ENCODE data around the gene DHCR24. TPM values are rescaled to one million over a fixed set of nuclear protein-coding genes. Genes with fewer than 3 reads are reported as not detected.
"Not testable (repeated sequence)": the region's sequence is repeated elsewhere in the genome, so short reads cannot be mapped to it uniquely, and the experiment has no call there.

Gene DHCR24
- total RNA-seq, 6 experiments from 2014 or later = 39.3 to 88.4 (median 74.8) TPM

DNA sequence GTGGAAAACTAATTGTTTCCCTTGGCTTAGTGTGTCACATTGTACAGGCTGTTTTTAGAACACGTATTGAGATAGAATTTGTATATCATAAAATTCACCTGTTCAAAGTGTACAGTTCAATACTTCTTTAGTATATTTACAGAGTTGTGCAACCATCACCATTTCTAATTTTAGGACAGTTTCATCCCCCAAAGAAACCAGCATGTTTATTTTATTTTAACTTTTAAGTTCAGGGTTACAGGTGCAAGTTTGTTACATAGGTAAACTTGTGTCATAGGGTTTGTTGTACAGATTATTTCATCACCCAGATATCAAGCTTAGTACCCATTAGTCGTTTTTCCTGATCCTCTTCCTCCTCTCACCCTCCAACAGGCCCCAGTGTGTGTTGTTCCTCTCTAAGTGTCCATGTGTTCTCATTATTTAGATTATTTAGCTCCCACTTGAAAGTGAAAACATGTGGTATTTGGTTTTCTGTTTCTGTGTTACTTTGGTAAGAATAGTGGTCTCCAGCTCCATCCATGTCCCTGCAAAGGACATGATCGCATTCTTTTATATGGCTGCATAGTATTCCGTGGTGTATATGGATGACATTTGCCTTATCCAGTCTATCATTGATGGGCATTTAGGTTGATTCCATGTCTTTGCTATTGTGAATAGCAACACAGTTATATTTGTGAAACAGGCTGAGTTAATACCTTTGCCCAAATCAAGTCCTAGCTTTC is 35.2 kb upstream of the DHCR24 start:
- TF ChIP-seq, protein P1, sequence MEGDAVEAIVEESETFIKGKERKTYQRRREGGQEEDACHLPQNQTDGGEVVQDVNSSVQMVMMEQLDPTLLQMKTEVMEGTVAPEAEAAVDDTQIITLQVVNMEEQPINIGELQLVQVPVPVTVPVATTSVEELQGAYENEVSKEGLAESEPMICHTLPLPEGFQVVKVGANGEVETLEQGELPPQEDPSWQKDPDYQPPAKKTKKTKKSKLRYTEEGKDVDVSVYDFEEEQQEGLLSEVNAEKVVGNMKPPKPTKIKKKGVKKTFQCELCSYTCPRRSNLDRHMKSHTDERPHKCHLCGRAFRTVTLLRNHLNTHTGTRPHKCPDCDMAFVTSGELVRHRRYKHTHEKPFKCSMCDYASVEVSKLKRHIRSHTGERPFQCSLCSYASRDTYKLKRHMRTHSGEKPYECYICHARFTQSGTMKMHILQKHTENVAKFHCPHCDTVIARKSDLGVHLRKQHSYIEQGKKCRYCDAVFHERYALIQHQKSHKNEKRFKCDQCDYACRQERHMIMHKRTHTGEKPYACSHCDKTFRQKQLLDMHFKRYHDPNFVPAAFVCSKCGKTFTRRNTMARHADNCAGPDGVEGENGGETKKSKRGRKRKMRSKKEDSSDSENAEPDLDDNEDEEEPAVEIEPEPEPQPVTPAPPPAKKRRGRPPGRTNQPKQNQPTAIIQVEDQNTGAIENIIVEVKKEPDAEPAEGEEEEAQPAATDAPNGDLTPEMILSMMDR (IDR thresholded peaks at IDR 0.05) = no peak
- peaks cover 11% of the 10 kb centered on the region for H3K4me1 Mint-ChIP-seq (ENCODE audit: low read depth)
- H3K36me3 Mint-ChIP-seq (ENCODE audit: low read depth) = no peaks in the 10 kb centered on the region
- no peak overlapping the region for H3K27ac Mint-ChIP-seq
- DNase-seq = no peak
- no peak overlapping the region for H3K4me3 Mint-ChIP-seq
- no peaks in the 10 kb centered on the region for H3K9me3 Mint-ChIP-seq
- H3K27me3 Mint-ChIP-seq (ENCODE audit: insufficient read depth) = peaks cover 10% of the 10 kb centered on the region

DNA sequence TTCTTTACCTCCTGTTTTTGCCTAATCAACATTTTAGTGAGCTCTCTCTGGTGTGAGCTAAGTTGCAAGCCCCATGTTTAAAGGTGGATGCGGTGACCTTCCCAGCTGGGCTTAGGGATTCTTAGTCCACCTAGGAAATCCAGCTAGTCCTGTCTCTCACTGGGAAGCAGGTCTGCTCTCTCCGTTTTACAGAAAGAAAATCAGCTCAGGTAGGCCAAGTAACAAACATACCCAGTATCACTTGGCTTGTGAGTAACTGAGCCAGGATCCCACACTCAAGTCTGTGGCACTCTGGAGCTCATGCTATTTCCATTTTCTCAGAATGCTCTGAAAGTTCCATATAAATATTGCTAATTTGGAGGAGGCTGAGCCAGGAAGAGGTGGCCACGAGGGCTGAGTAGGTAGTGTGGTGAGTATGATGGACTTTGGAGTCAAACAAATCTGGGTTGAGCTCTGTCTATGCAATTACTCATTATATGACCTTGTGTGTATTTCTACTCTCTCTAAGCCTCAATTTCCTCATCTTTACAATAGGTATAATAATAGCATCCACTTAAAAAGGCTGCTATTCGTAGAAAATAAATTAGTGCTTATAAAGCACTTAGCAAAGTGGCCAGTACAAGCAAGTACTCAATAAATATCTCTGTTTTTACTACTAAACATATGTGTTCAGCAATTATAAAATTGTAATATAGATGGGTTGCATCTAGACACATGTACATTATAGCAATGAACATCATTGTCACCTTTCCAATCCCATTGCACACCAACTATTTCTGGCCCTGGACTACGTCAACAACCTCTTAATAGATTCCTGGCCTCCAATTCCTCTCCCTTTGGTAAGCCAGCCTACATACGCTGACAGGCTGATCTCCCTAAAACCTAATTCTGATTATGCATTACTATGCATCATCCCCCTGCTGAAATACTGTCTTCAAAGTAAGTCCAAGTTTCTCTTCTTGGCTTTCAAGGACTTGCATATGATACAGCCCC is 32.7 kb upstream of the DHCR24 start:
- TF ChIP-seq, protein P1 (IDR thresholded peaks at IDR 0.05) = no peak
- no peaks in the 10 kb centered on the region for H3K36me3 Mint-ChIP-seq (ENCODE audit: low read depth)
- no peaks in the 10 kb centered on the region for H3K4me1 Mint-ChIP-seq (ENCODE audit: low read depth)
- H3K9me3 Mint-ChIP-seq = no peaks in the 10 kb centered on the region
- H3K4me3 Mint-ChIP-seq = no peak overlapping the region
- peaks cover 13% of the 10 kb centered on the region for H3K27me3 Mint-ChIP-seq (ENCODE audit: insufficient read depth)
- DNase-seq = no peak
- H3K27ac Mint-ChIP-seq = no peak overlapping the region

GRCh38 chr1:54911076-54911475 is 24.1 kb upstream of the DHCR24 start:
- not testable (repeated sequence) for DNase-seq; H3K4me3 Mint-ChIP-seq; H3K36me3 Mint-ChIP-seq (ENCODE audit: low read depth); H3K4me1 Mint-ChIP-seq (ENCODE audit: low read depth); H3K9me3 Mint-ChIP-seq; H3K27me3 Mint-ChIP-seq (ENCODE audit: insufficient read depth); H3K27ac Mint-ChIP-seq

GRCh38 chr1:54906586-54906985 is 19.6 kb upstream of the DHCR24 start:
- peaks cover 2% of the 10 kb centered on the region; the same call in 1 of the 2 replicates for H3K27me3 Mint-ChIP-seq (ENCODE audit: insufficient read depth)
- no peak overlapping the region for H3K27ac Mint-ChIP-seq

GRCh38 chr1:54904476-54905048 is 17.6 kb upstream of the DHCR24 start:
- Mint-ChIP-seq H3K27me3 (ENCODE audit: insufficient read depth) (no peaks in the 10 kb centered on the region), H3K36me3 (ENCODE audit: low read depth) (no peaks in the 10 kb centered on the region), H3K27ac (peak overlapping the region; percentile 79), H3K4me1 (ENCODE audit: low read depth) (peaks cover 49% of the 10 kb centered on the region), H3K4me3 (peak overlapping the region; percentile 61), H3K9me3 (no peaks in the 10 kb centered on the region)
- DNase-seq = peak; percentile 82
- TF ChIP-seq, protein P1 (IDR thresholded peaks at IDR 0.05) = no peak

More at GRCh38 chr1:54906586-54906985, 19.6 kb upstream of the DHCR24 start:
- H3K9me3 Mint-ChIP-seq = no peaks in the 10 kb centered on the region
- no peak for DNase-seq
- no peak overlapping the region for H3K4me3 Mint-ChIP-seq
- H3K4me1 Mint-ChIP-seq (ENCODE audit: low read depth) = peaks cover 42% of the 10 kb centered on the region
- TF ChIP-seq, protein P1 (IDR thresholded peaks at IDR 0.05) = no peak
- H3K36me3 Mint-ChIP-seq (ENCODE audit: low read depth) = no peaks in the 10 kb centered on the region
